KMS-11 (cell line): ENCODE results near the gene ATF7.
A peak's percentile ranks its signal among the peaks of the same experiment; 100 is the strongest.

Experiments used
- H2AFZ ChIP-seq: fragments of 200-600 bp; sonication (generic); 2 replicates; pipeline ENCODE4 v1.6.1; 2016; ENCODE audit warnings: antibody characterized with exemption, mixed run types, low read depth
- H3K27ac ChIP-seq: fragments of 200-600 bp; sonication (generic); 2 replicates; pipeline ENCODE4 v1.6.1; 2016; ENCODE audit warnings: mild to moderate bottlenecking, mixed run types
- H3K27me3 ChIP-seq: fragments of 200-600 bp; sonication (generic); 2 replicates; pipeline ENCODE4 v1.6.1; 2017; ENCODE audit warnings: mild to moderate bottlenecking, low read depth, mixed run types, moderate library complexity; ENCODE audit not compliant: insufficient read depth
- H3K36me3 ChIP-seq: fragments of 200-600 bp; sonication (generic); 2 replicates; pipeline ENCODE4 v1.6.1; 2017; ENCODE audit warnings: mild to moderate bottlenecking, mixed run types; ENCODE audit not compliant: insufficient read depth
- H3K4me1 ChIP-seq: fragments of 200-600 bp; sonication (generic); 2 replicates; pipeline ENCODE4 v1.6.1; 2016; ENCODE audit warnings: mild to moderate bottlenecking, low read depth, mixed run types; ENCODE audit not compliant: poor library complexity, severe bottlenecking
- H3K4me2 ChIP-seq: fragments of 200-600 bp; sonication (generic); 2 replicates; pipeline ENCODE4 v1.7.0; 2016; ENCODE audit warnings: mild to moderate bottlenecking, mixed run types
- H3K4me3 ChIP-seq: fragments of 200-600 bp; sonication (generic); IDR thresholded peaks from 2 replicates; pipeline ENCODE4 v1.6.1; 2017; ENCODE audit warnings: low read depth, low read length, mixed read lengths; ENCODE audit not compliant: insufficient read depth
- H3K79me2 ChIP-seq: fragments of 200-600 bp; sonication (generic); 2 replicates; pipeline ENCODE4 v1.6.1; 2016; ENCODE audit warnings: low read depth, mixed run types; ENCODE audit not compliant: insufficient read depth
- H3K9ac ChIP-seq: fragments of 200-600 bp; sonication (generic); 2 replicates; pipeline ENCODE4 v1.6.1; 2016; ENCODE audit warnings: mild to moderate bottlenecking, mixed run types
- H4K20me1 ChIP-seq: fragments of 200-600 bp; sonication (generic); 2 replicates; pipeline ENCODE4 v1.6.1; 2016; ENCODE audit warnings: mild to moderate bottlenecking, mixed run types; ENCODE audit not compliant: insufficient read depth
- CTCF ChIP-seq: fragments of 200-600 bp; sonication (generic); conservative IDR thresholded peaks from 2 replicates; pipeline ENCODE4 v1.6.1; 2017; ENCODE audit warnings: low read depth, mild to moderate bottlenecking, antibody characterized with exemption, low read length, moderate library complexity, mixed read lengths

The ATF7 gene

DNA sequence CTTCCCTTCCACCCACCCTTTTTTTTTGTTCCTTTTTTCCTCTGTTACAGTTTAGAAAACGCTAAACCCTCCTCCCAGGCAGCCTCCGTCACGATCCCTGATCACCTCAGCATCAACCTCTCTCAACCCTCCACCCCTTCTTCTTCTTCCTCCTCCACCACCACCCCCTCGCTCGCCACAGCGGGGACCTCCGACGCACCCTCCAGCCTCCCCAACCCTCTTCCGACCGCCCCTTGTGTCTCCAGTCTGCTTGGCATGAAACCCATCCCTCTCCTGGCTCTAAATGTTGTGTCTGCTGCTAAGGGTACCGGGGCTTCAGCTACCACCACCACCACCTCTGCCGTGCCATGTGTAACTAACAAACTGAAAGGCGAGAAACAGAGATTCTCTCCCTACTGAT, 151.4 kb downstream of the ATF7 start:
- H2AFZ ChIP-seq = no peak overlapping the region
- peak; percentile 28; the same call in 1 of the 2 replicates for TF ChIP-seq CTCF
- peaks cover 92% of the 10 kb centered on the region for H3K79me2 ChIP-seq
- no peaks in the 10 kb centered on the region for H3K27me3 ChIP-seq
- H3K9ac ChIP-seq = peak overlapping the region; percentile 27; the same call in 1 of the 2 replicates
- peaks cover 99% of the 10 kb centered on the region for H3K4me1 ChIP-seq
- peaks cover 32% of the 10 kb centered on the region for H4K20me1 ChIP-seq
- peak overlapping the region; percentile 86 for H3K4me2 ChIP-seq
- H3K4me3 ChIP-seq = no peak overlapping the region
- H3K27ac ChIP-seq = peak overlapping the region; percentile 60
- peaks cover 82% of the 10 kb centered on the region for H3K36me3 ChIP-seq

DNA sequence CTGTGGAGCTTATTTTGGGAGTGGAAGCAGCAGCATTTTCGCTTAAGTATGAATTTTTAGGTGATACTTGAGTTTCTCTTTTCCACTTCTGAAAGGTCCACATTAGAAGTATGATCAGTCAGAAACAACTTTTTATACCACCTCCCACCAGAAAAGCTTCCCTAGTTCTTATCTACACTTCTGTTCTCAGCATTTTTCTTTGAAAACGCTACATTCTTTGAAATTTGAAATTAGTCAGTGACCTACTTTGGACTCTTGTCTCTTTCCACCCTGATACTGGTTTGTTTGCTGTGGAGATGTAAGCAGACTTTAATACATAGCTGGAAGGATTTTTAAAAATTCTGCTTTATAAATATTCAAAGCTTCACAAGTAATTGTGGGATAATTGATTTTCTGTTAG, 152.1 kb downstream of the ATF7 start:
- no peak overlapping the region for H2AFZ ChIP-seq
- H3K79me2 ChIP-seq = peaks cover 92% of the 10 kb centered on the region
- H3K4me2 ChIP-seq = peak overlapping the region; percentile 86
- H3K4me1 ChIP-seq = peaks cover 99% of the 10 kb centered on the region
- H3K9ac ChIP-seq = peak overlapping the region; percentile 27; the same call in 1 of the 2 replicates
- no peak for TF ChIP-seq CTCF
- H3K27me3 ChIP-seq = no peaks in the 10 kb centered on the region
- H3K4me3 ChIP-seq = no peak overlapping the region
- H4K20me1 ChIP-seq = peaks cover 28% of the 10 kb centered on the region
- peaks cover 78% of the 10 kb centered on the region for H3K36me3 ChIP-seq
- peak overlapping the region; percentile 60 for H3K27ac ChIP-seq

DNA sequence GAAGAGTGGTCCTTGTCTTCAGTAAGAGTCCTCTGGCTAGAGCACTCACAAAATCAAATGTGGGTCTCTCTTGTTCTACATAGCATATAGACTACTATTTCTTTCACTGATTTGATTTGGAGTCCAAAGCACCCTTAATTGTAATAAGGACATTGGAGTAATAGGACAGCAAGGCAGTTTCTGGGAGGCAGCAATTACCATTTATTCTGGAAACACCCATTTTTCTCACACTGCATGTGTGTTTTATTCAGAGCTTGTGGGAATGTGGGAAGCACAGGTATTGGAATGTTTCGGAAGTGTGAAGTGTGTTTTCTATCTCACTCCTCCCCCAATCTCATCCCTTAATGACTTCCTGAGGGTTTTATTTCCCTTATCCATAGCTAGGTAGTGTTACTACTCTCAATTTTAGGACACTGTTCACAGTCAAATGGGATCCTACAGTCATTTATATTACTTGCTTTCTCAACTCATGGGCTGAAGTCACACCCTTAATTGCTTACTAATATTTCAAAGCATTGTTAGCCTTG, 154.1 kb downstream of the ATF7 start:
- peaks cover 11% of the 10 kb centered on the region; the same call in 1 of the 2 replicates for H4K20me1 ChIP-seq
- peaks cover 93% of the 10 kb centered on the region for H3K79me2 ChIP-seq
- H3K27ac ChIP-seq = peak overlapping the region; percentile 60
- peak overlapping the region; percentile 86 for H3K4me2 ChIP-seq
- H3K9ac ChIP-seq = peak overlapping the region; percentile 27; the same call in 1 of the 2 replicates
- peaks cover 99% of the 10 kb centered on the region for H3K4me1 ChIP-seq
- H3K27me3 ChIP-seq = no peaks in the 10 kb centered on the region
- no peak for TF ChIP-seq CTCF
- H3K36me3 ChIP-seq = peaks cover 80% of the 10 kb centered on the region; the same call in 1 of the 2 replicates
- H2AFZ ChIP-seq = no peak overlapping the region
- H3K4me3 ChIP-seq = no peak overlapping the region

DNA sequence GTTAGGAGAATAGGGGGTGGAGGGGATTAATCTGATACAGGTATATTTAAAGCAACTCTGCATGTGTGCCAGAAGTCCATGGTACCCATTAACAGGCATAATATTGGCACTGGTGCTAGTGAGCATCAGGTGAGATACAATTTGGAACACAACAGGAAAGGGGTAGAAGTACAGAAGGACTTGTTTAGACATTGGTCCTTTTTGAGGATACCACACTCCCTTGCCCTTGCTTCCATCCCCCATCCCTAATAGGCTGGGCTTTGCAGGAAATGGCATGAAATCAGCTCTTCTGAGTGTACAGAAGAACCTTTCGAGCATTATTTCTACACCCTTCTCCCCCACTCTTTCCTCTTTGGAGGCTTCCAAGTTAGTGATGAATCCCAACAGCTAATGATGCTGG, 157.9 kb downstream of the ATF7 start:
- H3K27me3 ChIP-seq = no peaks in the 10 kb centered on the region
- peaks cover 99% of the 10 kb centered on the region for H3K4me1 ChIP-seq
- H3K79me2 ChIP-seq = peaks cover 91% of the 10 kb centered on the region
- peak overlapping the region; percentile 59 for H3K27ac ChIP-seq
- TF ChIP-seq CTCF = no peak
- no peak overlapping the region for H3K4me3 ChIP-seq
- H3K4me2 ChIP-seq = peak overlapping the region; percentile 77
- H3K36me3 ChIP-seq = peaks cover 75% of the 10 kb centered on the region; the same call in 1 of the 2 replicates
- H2AFZ ChIP-seq = no peak overlapping the region
- no peak overlapping the region; the same call in 1 of the 2 replicates for H3K9ac ChIP-seq
- H4K20me1 ChIP-seq = peaks cover 21% of the 10 kb centered on the region
